SK-N-SH (cell line): Measurements from ENCODE around the gene KNTC1.

Experiments
- POLR2AphosphoS5 ChIP-seq: IDR thresholded peaks from 2 replicates; pipeline ENCODE4 v1.6.1; 2012; ENCODE audit warnings: low read depth, low read length
- TAF1 ChIP-seq: IDR thresholded peaks from 2 replicates; pipeline ENCODE4 v1.6.1; 2012; ENCODE audit warnings: low read depth, mild to moderate bottlenecking, low read length, moderate library complexity, borderline replicate concordance
- TF ChIP-seq, protein P1 (sequence below): fragments of 200-600 bp; sonication (generic); IDR thresholded peaks from 2 replicates; pipeline ENCODE4 v1.6.1; 2017; ENCODE audit warnings: antibody characterized with exemption, mild to moderate bottlenecking, moderate library complexity

DNA sequence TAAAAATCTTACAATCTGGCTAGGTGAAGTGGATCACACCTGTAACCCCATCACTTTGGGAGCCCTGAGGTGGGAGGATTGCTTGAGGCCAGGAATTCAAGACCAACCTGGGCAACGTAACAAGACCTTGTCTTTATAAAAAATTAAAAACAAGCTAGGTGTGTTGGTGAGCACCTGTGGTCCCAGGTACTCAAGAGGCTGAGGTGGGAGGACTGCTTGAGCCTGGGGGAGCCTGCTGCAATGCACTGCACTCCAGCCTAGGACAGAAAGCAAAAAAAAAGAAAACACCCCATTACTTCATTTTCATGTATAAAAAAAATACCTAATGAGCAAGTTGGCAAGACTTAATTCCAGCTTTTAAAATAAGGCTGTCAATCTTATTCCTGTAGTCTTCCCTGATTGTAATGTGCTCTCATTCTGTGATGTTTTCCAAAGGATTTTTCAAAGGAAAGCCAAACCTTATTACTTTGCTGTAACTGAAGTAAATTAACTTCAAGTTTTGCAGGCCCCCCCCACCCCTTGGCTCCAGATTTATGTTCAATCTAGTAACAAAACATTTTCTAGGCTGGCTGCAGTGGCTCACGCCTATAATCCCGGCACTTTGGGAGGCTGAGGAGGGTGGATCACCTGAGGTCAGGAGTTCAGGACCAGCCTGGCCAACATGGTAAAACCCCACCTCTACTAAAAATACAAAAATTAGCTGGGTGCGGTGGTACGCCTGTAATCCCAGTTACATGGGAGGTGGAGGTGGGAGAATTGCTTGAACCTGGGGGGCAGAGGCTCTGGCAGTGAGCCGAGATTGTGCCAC lies 23.1 kb upstream of the KNTC1 start:
- TF ChIP-seq, protein P1, sequence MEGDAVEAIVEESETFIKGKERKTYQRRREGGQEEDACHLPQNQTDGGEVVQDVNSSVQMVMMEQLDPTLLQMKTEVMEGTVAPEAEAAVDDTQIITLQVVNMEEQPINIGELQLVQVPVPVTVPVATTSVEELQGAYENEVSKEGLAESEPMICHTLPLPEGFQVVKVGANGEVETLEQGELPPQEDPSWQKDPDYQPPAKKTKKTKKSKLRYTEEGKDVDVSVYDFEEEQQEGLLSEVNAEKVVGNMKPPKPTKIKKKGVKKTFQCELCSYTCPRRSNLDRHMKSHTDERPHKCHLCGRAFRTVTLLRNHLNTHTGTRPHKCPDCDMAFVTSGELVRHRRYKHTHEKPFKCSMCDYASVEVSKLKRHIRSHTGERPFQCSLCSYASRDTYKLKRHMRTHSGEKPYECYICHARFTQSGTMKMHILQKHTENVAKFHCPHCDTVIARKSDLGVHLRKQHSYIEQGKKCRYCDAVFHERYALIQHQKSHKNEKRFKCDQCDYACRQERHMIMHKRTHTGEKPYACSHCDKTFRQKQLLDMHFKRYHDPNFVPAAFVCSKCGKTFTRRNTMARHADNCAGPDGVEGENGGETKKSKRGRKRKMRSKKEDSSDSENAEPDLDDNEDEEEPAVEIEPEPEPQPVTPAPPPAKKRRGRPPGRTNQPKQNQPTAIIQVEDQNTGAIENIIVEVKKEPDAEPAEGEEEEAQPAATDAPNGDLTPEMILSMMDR: no peak
- TF ChIP-seq POLR2AphosphoS5: no peak
- TF ChIP-seq TAF1: no peak
